Smooth muscle cell (in vitro differentiated cells): ENCODE data around the gene DPAGT1. TPM values are rescaled to one million over a fixed set of nuclear protein-coding genes. Genes with fewer than 3 reads are reported as not detected.

Source experiments
- DNase-seq: peaks from one replicate; lab custom pipeline; 2025; ENCODE audit not compliant: unreplicated experiment; lab: John Stamatoyannopoulos, UW
- H2AFZ ChIP-seq: fragments of 200-600 bp; sonication (generic); 2 replicates; pipeline ENCODE4 v1.6.0; 2016; ENCODE audit warnings: antibody characterized with exemption, low read depth, mild to moderate bottlenecking
- H3F3A ChIP-seq: fragments of 200-600 bp; sonication (generic); 2 replicates; pipeline ENCODE4 v1.6.0; 2017; ENCODE audit warnings: antibody characterized with exemption, low read depth
- H3K27ac ChIP-seq: fragments of 200-600 bp; sonication (generic); 2 replicates; pipeline ENCODE4 v1.5.1; 2016; ENCODE audit warnings: low read depth, mild to moderate bottlenecking
- H3K27me3 ChIP-seq: fragments of 200-600 bp; sonication (generic); 2 replicates; pipeline ENCODE4 v1.6.1; 2016; ENCODE audit warnings: low read depth, mild to moderate bottlenecking
- H3K36me3 ChIP-seq: fragments of 200-600 bp; sonication (generic); 2 replicates; pipeline ENCODE4 v1.5.1; 2016; ENCODE audit warnings: low read depth
- H3K4me1 ChIP-seq: fragments of 200-600 bp; sonication (generic); 2 replicates; pipeline ENCODE4 v1.5.1; 2016; ENCODE audit warnings: low read depth
- H3K4me2 ChIP-seq: fragments of 200-600 bp; sonication (generic); 2 replicates; pipeline ENCODE4 v1.6.0; 2016; ENCODE audit warnings: mild to moderate bottlenecking
- H3K4me3 ChIP-seq: fragments of 200-600 bp; sonication (generic); 2 replicates; pipeline ENCODE4 v1.5.1; 2016; ENCODE audit warnings: mild to moderate bottlenecking
- H3K79me2 ChIP-seq: fragments of 200-600 bp; sonication (generic); 2 replicates; pipeline ENCODE4 v1.6.0; 2016; ENCODE audit warnings: low read depth, mild to moderate bottlenecking
- H3K9ac ChIP-seq: fragments of 200-600 bp; sonication (generic); 2 replicates; pipeline ENCODE4 v1.6.0; 2016; ENCODE audit warnings: low read depth
- H3K9me3 ChIP-seq: fragments of 200-600 bp; sonication (generic); replicated peaks from 2 replicates; pipeline ENCODE4 v1.5.1; 2016; ENCODE audit warnings: low read depth
- H4K20me1 ChIP-seq: fragments of 200-600 bp; sonication (generic); 2 replicates; pipeline ENCODE4 v1.6.0; 2016; ENCODE audit warnings: low read depth
- CTCF ChIP-seq: fragments of 200-600 bp; sonication (generic); IDR thresholded peaks from 2 replicates; pipeline ENCODE4 v1.5.1; 2017; ENCODE audit warnings: borderline replicate concordance, mild to moderate bottlenecking, antibody characterized with exemption; ENCODE audit not compliant: insufficient read depth, poor library complexity, severe bottlenecking
- WGBS: methylation state at CpG from one replicate; pipeline ENCODE4 v1.1.7; 2016; ENCODE audit warnings: low lambda C conversion rate; 5-methylcytosine and 5-hydroxymethylcytosine counted together
- polyA plus RNA-seq: library from polyadenylated mRNA; unstranded; fragments of >200 nt; fragmentation: Nextera tagmentation; extraction: Ambion mirVana; gene quantifications from 2 replicates; pipeline ENCODE4 v1.2.1, GENCODE V29; 2016
- total RNA-seq: library from RNA; depleted of rRNA; stranded (reverse); fragments of >200 nt; gene quantifications from 2 replicates; pipeline ENCODE4 v1.2.3, GENCODE V29; 2014

The DPAGT1 gene
- total and polyA plus RNA-seq, 2 experiments from 2014 or later: 40.5 to 73.7 TPM

DNA sequence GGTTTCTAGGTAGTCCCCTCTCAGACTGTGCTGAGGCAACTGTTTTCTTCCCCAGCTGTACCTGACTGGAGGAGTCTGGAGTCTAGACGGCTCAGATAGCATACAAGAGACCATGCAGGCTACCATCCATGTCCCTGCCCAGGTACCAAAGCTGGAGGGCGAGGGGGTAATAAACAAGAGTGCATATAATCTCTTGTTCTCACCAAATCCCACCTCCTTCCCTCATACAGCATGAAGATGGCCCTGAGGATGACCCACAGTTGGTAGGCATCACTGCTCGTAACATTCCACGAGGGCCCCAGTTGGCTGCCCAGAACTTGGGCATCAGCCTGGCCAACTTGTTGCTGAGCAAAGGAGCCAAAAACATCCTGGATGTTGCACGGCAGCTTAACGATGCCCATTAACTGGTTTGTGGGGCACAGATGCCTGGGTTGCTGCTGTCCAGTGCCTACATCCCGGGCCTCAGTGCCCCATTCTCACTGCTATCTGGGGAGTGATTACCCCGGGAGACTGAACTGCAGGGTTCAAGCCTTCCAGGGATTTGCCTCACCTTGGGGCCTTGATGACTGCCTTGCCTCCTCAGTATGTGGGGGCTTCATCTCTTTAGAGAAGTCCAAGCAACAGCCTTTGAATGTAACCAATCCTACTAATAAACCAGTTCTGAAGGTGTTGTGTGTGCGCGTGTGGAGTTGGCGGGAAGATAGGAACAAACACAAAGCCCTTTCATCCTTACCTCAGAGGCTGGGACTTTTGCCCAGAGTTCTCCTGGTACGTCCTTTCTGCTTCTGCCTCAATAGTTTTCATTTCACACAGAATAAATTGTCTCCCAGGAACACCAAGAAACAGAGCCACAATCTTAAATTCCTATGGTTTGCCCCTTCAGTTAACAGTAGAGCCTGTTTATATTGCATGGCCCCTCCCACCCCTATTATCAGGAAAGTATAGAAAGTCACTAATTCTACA lies 8.5 kb downstream of the DPAGT1 start:
- H3K9ac ChIP-seq: peak overlapping the region; percentile 59
- peaks cover 35% of the 10 kb centered on the region for H3K79me2 ChIP-seq
- peak overlapping the region; percentile 92 for H3K4me2 ChIP-seq
- TF ChIP-seq CTCF: no peak
- no peaks in the 10 kb centered on the region for H3K36me3 ChIP-seq
- no peak for DNase-seq
- H3F3A ChIP-seq: peaks cover 14% of the 10 kb centered on the region
- peak overlapping the region; percentile 70 for H3K4me3 ChIP-seq
- WGBS: 60% methylated on average over 12 of the region's 12 CpGs
- no peaks in the 10 kb centered on the region for H3K27me3 ChIP-seq
- H3K27ac ChIP-seq: peak overlapping the region; percentile 69
- H4K20me1 ChIP-seq: peaks cover 14% of the 10 kb centered on the region
- no peaks in the 10 kb centered on the region for H3K9me3 ChIP-seq
- H2AFZ ChIP-seq: no peak overlapping the region
- H3K4me1 ChIP-seq: peaks cover 5% of the 10 kb centered on the region

DNA sequence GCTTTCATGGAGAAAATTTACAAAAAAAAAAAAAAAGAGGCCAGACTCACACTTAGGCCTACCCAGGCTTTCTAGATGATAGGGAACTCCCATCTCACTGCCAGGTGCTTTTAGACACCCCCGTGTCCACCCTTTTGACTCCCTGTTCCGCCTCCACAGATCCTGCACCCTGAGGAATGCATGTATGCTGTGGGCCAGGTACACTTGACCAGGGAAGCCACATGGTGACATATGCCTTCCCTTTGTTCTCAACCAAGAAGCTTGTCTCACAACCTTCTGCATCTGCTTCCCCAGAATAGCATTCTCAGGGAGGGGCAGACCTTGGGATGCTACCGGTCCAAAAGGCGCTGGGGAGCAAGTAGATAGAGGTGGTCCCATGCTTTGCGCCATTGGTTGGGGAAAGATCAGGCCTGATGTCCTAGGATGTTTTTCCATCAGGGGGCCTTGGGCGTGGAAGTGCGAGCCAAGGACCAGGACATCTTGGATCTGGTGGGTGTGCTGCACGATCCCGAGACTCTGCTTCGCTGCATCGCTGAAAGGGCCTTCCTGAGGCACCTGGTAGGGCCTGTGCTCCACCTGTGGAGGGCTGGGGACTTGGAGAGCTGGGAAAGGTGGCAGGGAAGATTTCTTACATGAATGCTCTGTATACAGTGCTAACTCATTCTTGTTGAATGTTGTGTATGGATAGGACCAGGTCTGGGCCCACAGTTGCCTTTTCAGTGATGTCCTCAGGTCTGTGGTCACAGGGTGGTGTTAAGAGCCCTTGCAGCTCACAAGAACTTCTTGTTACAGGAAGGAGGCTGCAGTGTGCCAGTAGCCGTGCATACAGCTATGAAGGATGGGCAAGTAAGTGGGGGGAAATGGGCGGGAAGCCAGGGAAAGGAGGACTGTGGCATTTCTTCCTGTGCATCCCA lies 9.4 kb downstream of the DPAGT1 start:
- 90% methylated on average over 13 of the region's 13 CpGs for WGBS
- Histone ChIP-seq H3K4me3 (no peak overlapping the region), H3K4me2 (peak overlapping the region; percentile 92), H4K20me1 (peaks cover 14% of the 10 kb centered on the region), H3K36me3 (no peaks in the 10 kb centered on the region), H3K27ac (no peak overlapping the region), H3K27me3 (no peaks in the 10 kb centered on the region), H3K9me3 (no peaks in the 10 kb centered on the region), H3K9ac (no peak overlapping the region), H3K79me2 (peaks cover 36% of the 10 kb centered on the region), H3F3A (peaks cover 14% of the 10 kb centered on the region), H2AFZ (no peak overlapping the region), H3K4me1 (peaks cover 5% of the 10 kb centered on the region)
- no peak for TF ChIP-seq CTCF
- no peak for DNase-seq

DNA sequence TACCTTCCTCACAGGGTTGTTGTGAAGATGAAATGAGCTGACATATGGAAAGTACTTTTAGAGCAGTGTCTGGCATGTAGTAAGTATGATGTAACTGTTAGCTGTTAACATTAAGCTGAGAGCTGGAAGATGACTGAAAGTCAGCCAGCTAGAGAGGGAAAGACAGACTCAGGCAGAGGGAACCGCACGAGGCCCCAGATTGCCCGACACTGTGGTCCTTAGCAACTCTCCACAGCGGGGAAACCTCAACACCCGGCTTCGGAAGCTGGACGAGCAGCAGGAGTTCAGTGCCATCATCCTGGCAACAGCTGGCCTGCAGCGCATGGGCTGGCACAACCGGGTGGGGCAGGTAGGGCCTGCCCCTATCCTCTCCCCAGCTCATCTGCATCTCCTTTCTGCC lies 10.5 kb downstream of the DPAGT1 start:
- 77% methylated on average over 9 of the region's 9 CpGs for WGBS
- Histone ChIP-seq H3K4me2 (no peak overlapping the region), H3K79me2 (peaks cover 44% of the 10 kb centered on the region), H3K36me3 (no peaks in the 10 kb centered on the region), H3K27me3 (no peaks in the 10 kb centered on the region), H3K27ac (no peak overlapping the region), H2AFZ (no peak overlapping the region), H3K4me1 (peaks cover 5% of the 10 kb centered on the region), H3K9me3 (no peaks in the 10 kb centered on the region), H3K4me3 (no peak overlapping the region), H3K9ac (no peak overlapping the region), H3F3A (peaks cover 10% of the 10 kb centered on the region), H4K20me1 (peaks cover 14% of the 10 kb centered on the region)
- no peak for TF ChIP-seq CTCF
- DNase-seq: no peak
